HEK293T (cell line): Measurements from ENCODE around the gene BTBD19.

Source experiments
- CTCF ChIA-PET: fragments of 350-600 bp; formaldehyde crosslinking; extraction: SDS; loops from one replicate; lab custom pipeline; 2021; ENCODE audit warnings: antibody characterized with exemption, inconsistent platforms; lab: Yijun Ruan, JAX
- POLR2A ChIA-PET: fragments of 350-600 bp; formaldehyde crosslinking; extraction: SDS; loops from one replicate; lab custom pipeline; 2020; ENCODE audit warnings: antibody characterized with exemption, inconsistent platforms; lab: Yijun Ruan, JAX
- DNase-seq: peaks from one replicate; pipeline ENCODE4 v3.0.0; 2012; ENCODE audit warnings: mixed read lengths; ENCODE audit errors: extremely low spot score
- ARNT ChIP-seq: fragments of 450-650 bp; IDR thresholded peaks from 2 replicates; pipeline ENCODE4 v1.6.1; 2017; ENCODE audit warnings: mild to moderate bottlenecking
- BHLHE40 ChIP-seq: fragments of 450-650 bp; IDR thresholded peaks from 2 replicates; pipeline ENCODE4 v1.6.1; 2016; ENCODE audit warnings: mild to moderate bottlenecking, moderate library complexity, borderline replicate concordance
- CTBP1 ChIP-seq: fragments of 450-650 bp; IDR thresholded peaks from 2 replicates; pipeline ENCODE4 v1.6.1; 2016; ENCODE audit warnings: borderline replicate concordance
- ELF4 ChIP-seq: fragments of 450-650 bp; IDR thresholded peaks from 2 replicates; pipeline ENCODE4 v1.6.1; 2017; ENCODE audit warnings: antibody characterized with exemption
- FOXA1 ChIP-seq: fragments of 450-650 bp; IDR thresholded peaks from 2 replicates; pipeline ENCODE4 v1.6.1; 2016; ENCODE audit warnings: mild to moderate bottlenecking
- FOXK2 ChIP-seq: fragments of 450-650 bp; IDR thresholded peaks from 2 replicates; pipeline ENCODE4 v1.6.1; 2016; ENCODE audit warnings: mild to moderate bottlenecking
- FOXM1 ChIP-seq: fragments of 450-650 bp; IDR thresholded peaks from 2 replicates; pipeline ENCODE4 v1.6.1; 2017; ENCODE audit warnings: mild to moderate bottlenecking, borderline replicate concordance
- HDGF ChIP-seq: fragments of 450-650 bp; IDR thresholded peaks from 2 replicates; pipeline ENCODE4 v1.6.1; 2017; ENCODE audit warnings: antibody characterized with exemption, borderline replicate concordance
- L3MBTL2 ChIP-seq: fragments of 450-650 bp; conservative IDR thresholded peaks from 2 replicates; pipeline ENCODE4 v1.6.1; 2016; ENCODE audit warnings: mild to moderate bottlenecking
- LEF1 ChIP-seq: fragments of 450-650 bp; IDR thresholded peaks from 2 replicates; pipeline ENCODE4 v1.6.1; 2017; ENCODE audit warnings: mild to moderate bottlenecking, borderline replicate concordance
- NFRKB ChIP-seq: fragments of 450-650 bp; IDR thresholded peaks from 2 replicates; pipeline ENCODE4 v1.6.1; 2016; ENCODE audit warnings: mild to moderate bottlenecking, moderate library complexity
- SP1 ChIP-seq: fragments of 450-650 bp; IDR thresholded peaks from 2 replicates; pipeline ENCODE4 v1.6.1; 2017
- SUZ12 ChIP-seq: fragments of 450-650 bp; IDR thresholded peaks from 2 replicates; pipeline ENCODE4 v1.6.1; 2016; ENCODE audit warnings: mild to moderate bottlenecking
- TARDBP ChIP-seq: fragments of 450-650 bp; IDR thresholded peaks from 2 replicates; pipeline ENCODE4 v1.6.1; 2016
- ZNF384 ChIP-seq: fragments of 450-650 bp; IDR thresholded peaks from 2 replicates; pipeline ENCODE4 v1.6.1; 2016
- TF ChIP-seq, protein P1 (sequence below): fragments of 450-650 bp; IDR thresholded peaks from 2 replicates; pipeline ENCODE4 v1.6.1; 2016

The BTBD19 gene

DNA sequence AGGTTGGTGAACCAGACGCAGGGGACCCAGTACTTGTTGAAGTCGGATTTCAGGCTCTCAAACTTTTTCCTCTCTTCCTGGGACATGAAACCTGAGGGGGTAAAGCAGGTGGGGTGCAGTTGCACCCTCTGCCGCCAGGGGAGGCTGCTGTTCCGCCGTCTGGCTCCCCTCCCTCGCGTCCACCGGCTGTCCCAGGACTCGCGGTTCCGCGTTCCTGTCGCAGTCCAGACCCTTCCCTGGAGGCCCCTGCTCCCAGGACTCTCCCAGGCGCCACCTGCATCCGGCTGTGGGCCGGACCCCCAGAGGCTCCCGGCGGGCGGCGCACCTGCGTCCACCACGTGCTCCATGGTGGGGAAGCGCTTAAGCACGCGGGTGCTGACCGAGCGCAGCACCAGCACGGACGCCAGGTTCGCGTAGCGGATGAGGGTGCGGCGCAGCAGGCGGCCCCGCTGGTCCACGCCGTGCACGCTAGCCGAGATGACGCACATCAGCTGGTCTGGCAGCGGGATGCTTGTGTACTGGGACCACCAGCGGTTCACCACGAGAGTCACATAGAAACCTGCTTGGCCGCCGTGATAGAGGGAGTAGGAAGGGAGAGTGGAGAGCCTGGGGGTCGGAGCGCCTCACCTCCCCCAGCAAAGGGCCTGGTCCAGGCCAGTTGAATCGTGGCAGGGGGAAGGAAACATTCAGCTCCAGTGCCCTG, 22.0 kb upstream of the BTBD19 start:
- TF ChIP-seq SUZ12: no peak
- TF ChIP-seq FOXK2: no peak
- TF ChIP-seq SP1: no peak
- peak; percentile 96 for TF ChIP-seq L3MBTL2
- ChIA-PET POLR2A (interaction anchor here (0.8 to 6.3 kb wide), 9 partner anchors 9 to 232 kb away, joined by 3 to 52 read pairs (median 5); partner anchors contain the start of genes HECTD3, PLK3, RPS8 and UROD), CTCF (interaction anchor here (0.6 to 2.6 kb wide), 9 partner anchors 8 to 707 kb away, joined by 3 to 7 read pairs (median 3); partner anchors contain the start of genes RNU5D-1 and UROD)
- DNase-seq: peak; percentile 79

DNA sequence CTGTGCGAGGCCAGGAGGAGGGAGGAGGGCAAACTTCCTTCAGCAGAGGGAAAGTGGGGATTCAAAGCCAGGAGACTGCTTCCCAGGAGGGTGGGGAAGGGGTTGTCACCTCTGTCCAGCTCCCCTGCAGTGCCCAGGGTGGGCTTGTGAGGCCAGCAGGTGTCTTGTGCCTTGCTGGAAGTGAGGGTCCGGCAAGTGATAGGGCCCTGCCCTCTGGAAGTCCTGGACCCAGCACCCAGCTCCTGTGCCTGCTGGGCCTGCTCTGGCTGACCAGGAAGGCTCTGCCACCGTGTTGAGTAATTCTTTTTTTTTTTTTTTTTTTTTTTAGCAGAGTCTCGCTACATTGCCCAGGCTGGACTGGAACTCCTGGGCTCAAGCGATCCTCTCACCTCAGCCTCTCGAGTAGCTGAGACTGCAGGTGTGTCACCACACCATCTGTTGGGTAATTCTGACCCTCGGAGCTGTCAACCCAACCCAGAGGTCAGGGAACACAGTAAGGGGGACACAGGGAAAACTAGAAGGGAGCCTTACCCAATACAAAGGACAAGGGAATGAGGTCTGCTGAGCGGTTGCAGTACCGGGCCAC, 21.4 kb upstream of the BTBD19 start:
- no peak for TF ChIP-seq LEF1
- TF ChIP-seq L3MBTL2: no peak
- DNase-seq: no peak
- ChIA-PET CTCF (interaction anchor here (0.6 to 2.6 kb wide), 10 partner anchors 9 to 707 kb away, joined by 3 to 7 read pairs (median 3); partner anchors contain the start of genes RNU5D-1 and UROD), POLR2A (interaction anchor here (0.9 to 6.3 kb wide), 9 partner anchors 9 to 231 kb away, joined by 3 to 52 read pairs (median 5); partner anchors contain the start of genes HECTD3, PLK3, RPS8 and UROD)

DNA sequence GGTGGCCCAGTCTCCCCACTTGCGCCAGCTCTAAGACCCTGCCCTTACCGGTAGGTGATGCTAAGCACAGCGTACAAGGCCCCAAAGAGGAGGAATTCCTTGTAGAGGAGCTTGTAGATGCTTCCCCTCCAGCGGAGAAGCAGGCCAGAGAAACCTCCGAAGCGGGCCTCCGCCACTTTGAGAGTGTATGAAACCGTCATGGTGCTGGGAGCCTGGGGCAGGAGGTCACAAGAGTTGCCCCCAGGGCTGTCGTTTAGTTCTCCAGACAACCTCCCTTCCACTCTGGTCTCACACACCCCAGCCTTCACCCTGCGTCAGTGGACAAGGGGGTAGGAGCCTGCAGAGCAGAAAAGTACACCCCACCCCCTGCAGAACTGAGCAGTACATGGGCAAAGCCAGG, 20.8 kb upstream of the BTBD19 start:
- no peak for DNase-seq
- POLR2A ChIA-PET: interaction anchor here (0.9 to 6.3 kb wide), 9 partner anchors 10 to 516 kb away, joined by 3 to 52 read pairs (median 6); partner anchors contain the start of genes HECTD3, PLK3, RPS8 and UROD
- CTCF ChIA-PET: interaction anchor here (1.0 to 2.6 kb wide), 4 partner anchors 10 to 224 kb away, joined by 3 to 7 read pairs (median 4); partner anchors contain the start of gene UROD
- no peak for TF ChIP-seq NFRKB
- TF ChIP-seq SP1: no peak
- TF ChIP-seq, protein P1, sequence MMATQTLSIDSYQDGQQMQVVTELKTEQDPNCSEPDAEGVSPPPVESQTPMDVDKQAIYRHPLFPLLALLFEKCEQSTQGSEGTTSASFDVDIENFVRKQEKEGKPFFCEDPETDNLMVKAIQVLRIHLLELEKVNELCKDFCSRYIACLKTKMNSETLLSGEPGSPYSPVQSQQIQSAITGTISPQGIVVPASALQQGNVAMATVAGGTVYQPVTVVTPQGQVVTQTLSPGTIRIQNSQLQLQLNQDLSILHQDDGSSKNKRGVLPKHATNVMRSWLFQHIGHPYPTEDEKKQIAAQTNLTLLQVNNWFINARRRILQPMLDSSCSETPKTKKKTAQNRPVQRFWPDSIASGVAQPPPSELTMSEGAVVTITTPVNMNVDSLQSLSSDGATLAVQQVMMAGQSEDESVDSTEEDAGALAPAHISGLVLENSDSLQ: no peak
- no peak for TF ChIP-seq FOXM1
- TF ChIP-seq ZNF384: no peak
- no peak for TF ChIP-seq CTBP1
- no peak for TF ChIP-seq FOXK2
- no peak for TF ChIP-seq TARDBP
- no peak for TF ChIP-seq L3MBTL2
- no peak for TF ChIP-seq FOXA1

DNA sequence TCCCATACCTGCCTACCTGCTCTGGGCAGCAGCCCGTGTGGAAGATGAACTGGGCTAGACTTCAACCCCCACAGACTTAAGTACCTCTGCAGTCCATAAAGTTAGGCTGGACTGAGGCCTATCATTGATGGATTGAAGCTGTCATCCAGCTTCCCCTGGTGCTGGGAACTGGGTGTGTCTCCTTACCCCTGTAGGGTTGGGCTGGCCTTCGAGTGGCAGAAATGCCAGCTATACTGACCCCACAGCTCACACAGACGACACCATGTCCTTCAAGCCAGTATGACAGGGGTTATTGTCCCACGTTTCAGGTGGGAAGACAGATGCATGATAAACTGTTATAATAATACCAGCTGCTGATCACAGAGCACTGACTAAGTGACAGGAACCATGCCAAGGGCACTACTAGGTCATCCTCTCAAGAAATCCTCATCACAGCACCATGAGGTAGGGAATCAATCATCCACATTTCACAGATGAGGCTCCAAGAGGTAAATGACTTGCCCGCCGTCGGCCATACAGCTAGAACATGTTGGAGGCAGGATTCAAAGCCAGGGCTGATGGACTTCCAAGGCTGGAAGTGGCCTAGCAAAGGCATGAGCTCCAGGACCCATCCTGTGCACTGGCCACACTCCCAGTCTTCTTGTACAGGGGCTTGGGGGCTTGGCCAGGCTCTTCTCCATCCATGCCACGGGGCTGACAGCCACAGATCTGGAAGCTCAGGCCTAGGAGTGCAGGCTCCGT, 20.0 kb upstream of the BTBD19 start, which contains the start of gene BEST4:
TSS of gene BEST4 (minus strand) at position 51 of the 741 bp plus-strand sequence. CDS start 465 bp downstream, outside the sequence.
- POLR2A ChIA-PET: interaction anchor here (0.5 to 6.3 kb wide), 8 partner anchors 8 to 515 kb away, joined by 3 to 52 read pairs (median 8); partner anchors contain the start of genes HECTD3, PLK3, RPS8 and UROD
- CTCF ChIA-PET: interaction anchor here (1.1 to 2.6 kb wide), 2 partner anchors 201 to 224 kb away, joined by 3 to 7 read pairs; partner anchors contain the start of gene UROD
- DNase-seq: no peak
- no peak for TF ChIP-seq FOXA1
- TF ChIP-seq CTBP1: no peak
- TF ChIP-seq HDGF: no peak
- TF ChIP-seq FOXK2: no peak
- TF ChIP-seq ZNF384: no peak
- TF ChIP-seq, protein P1: no peak
- TF ChIP-seq L3MBTL2: no peak
- no peak for TF ChIP-seq BHLHE40
- no peak for TF ChIP-seq NFRKB
- no peak for TF ChIP-seq LEF1
- TF ChIP-seq ARNT: no peak
- TF ChIP-seq ELF4: no peak
- no peak for TF ChIP-seq FOXM1
- TF ChIP-seq TARDBP: no peak

DNA sequence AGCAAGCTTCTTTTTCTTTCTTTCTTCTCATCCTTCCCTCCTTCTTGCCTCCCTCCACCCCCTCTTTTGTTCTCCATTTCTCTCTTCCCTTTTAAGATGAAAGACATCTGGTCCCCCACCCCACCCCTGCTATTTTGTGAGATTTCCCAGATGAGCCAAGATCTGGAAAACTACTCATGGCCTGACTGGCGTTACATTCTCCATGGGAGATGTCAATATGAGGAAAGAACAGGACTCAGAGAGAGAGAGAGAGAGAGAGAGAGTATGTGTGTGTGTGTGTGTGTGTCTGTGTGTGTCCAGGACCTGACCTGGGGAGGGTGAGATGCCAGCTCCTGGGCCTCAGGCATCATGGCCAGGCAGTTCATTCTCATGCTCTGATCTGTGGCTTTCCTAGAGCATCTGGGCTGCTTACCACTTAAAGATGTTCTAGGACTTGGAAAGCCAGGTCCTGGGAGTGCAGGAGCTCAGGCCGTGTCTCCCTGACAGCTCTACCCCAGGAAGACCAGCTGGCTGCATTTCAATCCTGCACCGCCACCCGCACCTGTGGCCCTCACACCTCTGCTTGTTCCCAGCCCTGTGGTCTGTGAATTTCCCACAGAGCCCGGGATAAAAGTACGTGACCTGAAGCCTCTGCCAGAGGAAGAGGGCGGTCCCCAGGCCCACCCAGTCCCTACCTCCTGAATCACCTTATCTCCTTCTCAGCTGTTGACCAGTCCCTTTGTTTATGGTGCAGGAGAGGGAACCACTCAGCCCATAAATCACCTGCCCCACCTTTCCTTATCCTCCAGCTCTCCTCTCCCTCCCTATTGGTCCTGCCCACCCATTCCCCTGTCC, 17.1 kb upstream of the BTBD19 start:
- no peak for TF ChIP-seq ELF4
- no peak for TF ChIP-seq TARDBP
- no peak for TF ChIP-seq ARNT
- no peak for TF ChIP-seq SP1
- TF ChIP-seq FOXK2: no peak
- TF ChIP-seq FOXA1: no peak
- TF ChIP-seq LEF1: no peak
- no peak for TF ChIP-seq HDGF
- TF ChIP-seq FOXM1: no peak
- TF ChIP-seq ZNF384: no peak
- TF ChIP-seq NFRKB: no peak
- no peak for TF ChIP-seq CTBP1
- TF ChIP-seq BHLHE40: no peak
- TF ChIP-seq SUZ12: no peak
- TF ChIP-seq L3MBTL2: no peak
- TF ChIP-seq, protein P1: no peak
- ChIA-PET POLR2A (interaction anchor here (0.6 to 3.0 kb wide), 9 partner anchors 9 to 512 kb away, joined by 3 to 23 read pairs (median 5); partner anchors contain the start of genes DYNLT4, PLK3, RNU5D-1 and RPS8), CTCF (interaction anchor here (0.6 to 1.1 kb wide), 2 partner anchors 22 to 60 kb away, joined by 4 to 7 read pairs; partner anchors contain the start of gene RNU5D-1)
- no peak for DNase-seq
